Measurements from ENCODE around the gene KRTAP10-9. TPM values are rescaled to one million over a fixed set of nuclear protein-coding genes. Genes with fewer than 3 reads are reported as not detected.
"Not testable (repeated sequence)": the region's sequence is repeated elsewhere in the genome, so short reads cannot be mapped to it uniquely, and the experiment has no call there.

Gene KRTAP10-9
- total RNA-seq, 1 donor from 2014 or later: not detected

DNA sequence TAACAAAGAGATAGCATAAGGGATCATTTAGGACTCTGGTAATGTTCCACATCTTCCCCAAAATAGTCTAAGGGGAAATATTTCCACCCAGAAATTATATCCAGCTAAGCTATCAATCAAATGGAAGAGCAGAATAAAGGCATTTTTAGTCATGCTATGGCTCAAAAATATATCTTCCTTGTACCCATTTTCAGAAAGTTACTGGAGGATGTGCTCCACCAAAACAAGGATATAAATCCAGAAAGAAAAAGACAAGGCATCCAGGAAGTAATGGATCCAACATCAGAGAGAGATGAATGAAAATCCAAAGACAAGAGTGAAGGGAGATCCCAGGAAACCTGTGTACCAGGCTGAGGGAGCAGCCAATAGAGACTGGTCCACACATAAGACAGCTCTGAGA, 17.7 kb upstream of the KRTAP10-9 start:
- ATAC-seq (ENCODE audit: low read depth) (no peak), DNase-seq (no peak)
- H3K27ac Mint-ChIP-seq: no peak overlapping the region
- no peaks in the 10 kb centered on the region for H3K4me1 Mint-ChIP-seq
- H3K4me3 Mint-ChIP-seq: no peak overlapping the region
- TF ChIP-seq CTCF (IDR thresholded peaks at IDR 0.05): no peak
- no peaks in the 10 kb centered on the region for H3K36me3 Mint-ChIP-seq (ENCODE audit: low read depth)
- ChIA-PET CTCF (no interaction called here), POLR2A (no interaction called here)
- intact Hi-C loops (cut with micrococcal nuclease): no loop called here
- H3K27me3 Mint-ChIP-seq: peaks cover 13% of the 10 kb centered on the region
- peaks cover 28% of the 10 kb centered on the region for H3K9me3 Mint-ChIP-seq

DNA sequence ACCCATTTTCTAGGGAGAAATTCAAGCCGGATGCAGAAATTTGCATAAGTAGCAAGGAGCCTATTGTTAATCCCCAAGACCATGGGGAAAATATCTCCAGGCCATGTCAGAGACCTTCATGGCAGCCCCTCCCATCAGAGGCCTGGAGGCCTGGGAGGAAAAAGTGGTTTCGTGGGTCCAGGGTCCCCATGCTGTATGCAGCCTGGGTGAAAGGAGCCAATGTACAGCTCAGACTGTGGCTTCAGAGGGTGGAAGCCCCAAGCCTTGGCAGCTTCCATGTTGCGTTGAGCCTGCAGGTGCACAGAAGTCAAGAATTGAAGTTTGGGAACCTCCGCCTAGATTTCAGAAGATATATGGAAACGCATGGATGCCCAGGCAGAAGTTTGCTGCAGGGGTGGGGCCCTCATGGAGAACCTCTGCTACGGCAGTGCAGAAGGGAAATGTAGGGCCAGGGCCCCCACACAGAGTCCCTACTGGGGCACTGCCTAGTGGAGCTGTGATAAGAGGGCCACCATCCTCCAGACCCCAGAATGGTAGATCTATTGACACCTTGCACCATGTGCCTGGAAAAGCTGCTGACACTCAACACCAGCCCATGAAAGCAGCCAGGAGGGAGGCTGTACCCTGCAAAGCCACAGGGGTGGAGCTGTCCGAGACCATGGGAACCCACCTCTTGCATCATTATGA, 16.6 kb upstream of the KRTAP10-9 start:
- H3K36me3 Mint-ChIP-seq (ENCODE audit: low read depth); H3K4me1 Mint-ChIP-seq; H3K4me3 Mint-ChIP-seq; POLR2A ChIA-PET; CTCF ChIA-PET; ATAC-seq (ENCODE audit: low read depth); H3K27ac Mint-ChIP-seq; DNase-seq; intact Hi-C loops (cut with micrococcal nuclease): not testable (repeated sequence)
- H3K9me3 Mint-ChIP-seq: peaks cover 24% of the 10 kb centered on the region
- H3K27me3 Mint-ChIP-seq: peaks cover 11% of the 10 kb centered on the region

DNA sequence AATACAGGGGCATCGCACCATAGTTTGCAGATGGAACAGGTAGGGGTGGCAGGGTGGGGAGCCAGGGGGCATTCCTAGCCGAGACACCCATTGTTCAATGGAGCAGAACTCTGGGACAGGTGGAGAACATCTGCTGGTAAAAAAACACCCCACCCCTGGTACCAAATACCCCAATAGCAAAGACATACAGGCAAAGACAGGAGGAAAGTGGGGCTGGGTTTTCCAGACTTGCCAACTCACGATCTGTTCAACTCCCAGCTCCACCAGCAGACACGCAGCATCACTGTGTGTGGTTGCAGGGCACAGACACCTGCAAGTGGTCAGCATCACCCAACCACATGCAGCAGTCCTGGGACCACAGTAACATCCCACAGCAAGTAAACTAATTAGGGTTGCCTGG, 15.3 kb upstream of the KRTAP10-9 start:
- H3K27me3 Mint-ChIP-seq: peaks cover 9% of the 10 kb centered on the region
- ATAC-seq (ENCODE audit: low read depth): no peak
- CTCF ChIA-PET: no interaction called here
- H3K36me3 Mint-ChIP-seq (ENCODE audit: low read depth): no peaks in the 10 kb centered on the region
- no peaks in the 10 kb centered on the region for H3K4me1 Mint-ChIP-seq
- peaks cover 19% of the 10 kb centered on the region for H3K9me3 Mint-ChIP-seq
- no peak overlapping the region for H3K4me3 Mint-ChIP-seq
- intact Hi-C loops (cut with micrococcal nuclease): no loop called here
- no peak for DNase-seq
- H3K27ac Mint-ChIP-seq: no peak overlapping the region
- no peak for TF ChIP-seq CTCF (IDR thresholded peaks at IDR 0.05)
- POLR2A ChIA-PET: no interaction called here

- H3K4me1 Mint-ChIP-seq: no peaks in the 10 kb centered on the region
- H3K27ac Mint-ChIP-seq: no peak within 1 kb of the TSS
- POLR2A ChIA-PET: no interaction called here
- H3K9me3 Mint-ChIP-seq: peaks cover 18% of the 10 kb centered on the region
- CTCF ChIA-PET: no interaction called here
- peaks cover 7% of the 10 kb centered on the region for H3K27me3 Mint-ChIP-seq
- no peak for TF ChIP-seq CTCF (IDR thresholded peaks at IDR 0.05)
- ATAC-seq (ENCODE audit: low read depth): no peak
- H3K36me3 Mint-ChIP-seq (ENCODE audit: low read depth): no peaks in the 10 kb centered on the region
- intact Hi-C loops (cut with micrococcal nuclease): no loop called here
- no peak within 1 kb of the TSS for H3K4me3 Mint-ChIP-seq
- no peak for DNase-seq
Observed at GRCh38 chr21:44612029-44612486, 14.8 kb upstream of the KRTAP10-9 start, which contains the start of gene KRTAP10-8. KRTAP10-8 (plus strand) TSS chr21:44612079; CDS start chr21:44612101, 22 bp downstream.

- no peak overlapping the region for H3K4me3 Mint-ChIP-seq
- H3K9me3 Mint-ChIP-seq: peaks cover 18% of the 10 kb centered on the region
- DNase-seq (no peak), ATAC-seq (ENCODE audit: low read depth) (no peak)
- ChIA-PET POLR2A (no interaction called here), CTCF (no interaction called here)
- H3K36me3 Mint-ChIP-seq (ENCODE audit: low read depth): no peaks in the 10 kb centered on the region
- TF ChIP-seq CTCF (IDR thresholded peaks at IDR 0.05): no peak
- H3K4me1 Mint-ChIP-seq: no peaks in the 10 kb centered on the region
- intact Hi-C loops (cut with micrococcal nuclease): no loop called here
- H3K27me3 Mint-ChIP-seq: peaks cover 7% of the 10 kb centered on the region
- no peak overlapping the region for H3K27ac Mint-ChIP-seq
Observed at GRCh38 chr21:44612669-44613229, 14.1 kb upstream of the KRTAP10-9 start.

Measured in activated B cell treated with CpG ODN at 0.5 μM for 24 hours (primary cell).